Dermis lymphatic vessel endothelial cell (primary cell): Measurements from ENCODE around the gene PARP16. TPM values are rescaled to one million over a fixed set of nuclear protein-coding genes. Genes with fewer than 3 reads are reported as not detected.

ENCODE experiments used
- total RNA-seq: library from RNA; depleted of rRNA; stranded (reverse); fragments of >200 nt; gene quantifications from 2 replicates; pipeline ENCODE4 v1.2.1, GENCODE V29; 2014

PARP16 gene, protein sequence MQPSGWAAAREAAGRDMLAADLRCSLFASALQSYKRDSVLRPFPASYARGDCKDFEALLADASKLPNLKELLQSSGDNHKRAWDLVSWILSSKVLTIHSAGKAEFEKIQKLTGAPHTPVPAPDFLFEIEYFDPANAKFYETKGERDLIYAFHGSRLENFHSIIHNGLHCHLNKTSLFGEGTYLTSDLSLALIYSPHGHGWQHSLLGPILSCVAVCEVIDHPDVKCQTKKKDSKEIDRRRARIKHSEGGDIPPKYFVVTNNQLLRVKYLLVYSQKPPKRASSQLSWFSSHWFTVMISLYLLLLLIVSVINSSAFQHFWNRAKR
- total RNA-seq: 1.9 and 2.1 TPM in 2 replicates

DNA sequence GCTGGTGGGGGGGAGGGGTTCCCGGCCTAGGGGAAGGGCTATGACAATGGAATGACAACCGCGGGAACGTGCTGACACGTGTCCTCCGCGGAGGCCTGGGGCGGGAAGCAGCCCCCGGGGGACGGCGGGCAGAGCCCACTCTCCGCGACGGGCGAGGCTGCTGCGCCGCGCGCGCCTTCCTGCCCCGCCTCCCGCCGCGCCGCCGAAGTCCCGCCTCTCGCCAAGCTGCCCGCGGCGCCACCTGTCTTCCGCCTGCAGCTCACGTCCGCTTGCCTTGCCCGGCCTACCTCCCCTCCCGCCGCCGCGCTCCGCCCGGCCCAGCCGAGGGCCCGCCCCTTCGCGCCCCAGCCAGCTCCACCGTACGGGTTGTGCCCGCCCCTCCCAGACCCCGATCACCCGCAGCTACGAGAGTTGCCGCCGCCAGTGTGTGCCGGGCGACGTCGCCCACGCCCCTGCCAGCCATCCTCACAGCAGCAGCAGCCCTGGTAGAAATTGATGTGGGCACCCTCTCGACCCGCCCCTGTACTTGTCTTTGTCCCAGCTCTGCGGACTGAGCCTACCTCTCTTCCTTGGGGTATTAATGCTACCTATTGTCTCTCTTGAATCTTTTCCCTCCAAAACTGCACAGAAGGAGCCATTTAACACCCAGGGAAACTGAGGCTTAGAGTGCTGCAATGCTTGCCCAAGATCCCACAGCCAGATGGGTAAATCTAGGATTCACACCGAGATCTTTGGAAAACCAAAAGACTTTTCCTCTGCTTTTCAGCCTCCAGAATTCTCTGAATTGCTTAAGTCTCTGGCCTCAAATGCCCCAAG, at the start of gene PARP16:
PARP16 (minus strand) TSS at position 180 of the 816 bp plus-strand sequence. CDS start 457 bp downstream, outside the sequence.

DNA sequence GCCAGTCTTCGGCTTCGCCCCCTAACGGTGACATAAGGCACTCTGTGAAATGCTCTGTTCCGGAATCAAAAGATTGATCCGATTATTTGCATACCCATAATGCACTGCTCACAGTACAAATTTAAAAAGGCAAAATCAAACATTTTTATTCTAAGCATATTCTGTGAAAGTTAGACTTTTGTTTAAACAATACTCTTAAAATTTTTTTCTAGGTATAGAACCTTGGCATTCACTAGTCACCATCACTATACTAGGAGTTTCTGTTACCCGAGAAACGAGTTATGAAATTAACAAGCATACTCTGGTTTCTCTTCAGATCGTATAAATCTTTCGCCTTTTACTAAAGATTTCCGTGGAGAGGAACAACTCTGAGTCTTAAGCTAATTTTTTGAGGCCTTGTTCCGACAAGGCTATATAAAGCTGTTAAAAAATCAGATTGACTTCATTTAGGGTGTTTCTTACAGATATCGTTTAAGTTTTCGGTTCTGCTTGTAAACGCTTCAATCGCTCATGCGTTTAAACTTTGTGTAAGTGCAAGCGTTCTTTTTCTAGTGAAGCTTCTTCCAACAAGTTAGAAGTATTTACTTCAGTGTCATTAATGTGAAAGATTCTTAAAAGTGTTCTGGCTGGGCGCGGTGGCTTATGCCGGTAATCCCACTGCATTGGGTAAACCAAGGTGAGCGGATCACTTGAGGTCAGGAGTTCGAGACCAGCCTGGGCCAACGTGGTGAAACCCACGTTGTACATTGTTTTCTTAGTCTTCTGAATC, 17.9 kb upstream of the PARP16 start, which contains the start of gene RNU5B-1:
RNU5B-1 (plus strand) TSS at position 297 of the 769 bp plus-strand sequence.

DNA sequence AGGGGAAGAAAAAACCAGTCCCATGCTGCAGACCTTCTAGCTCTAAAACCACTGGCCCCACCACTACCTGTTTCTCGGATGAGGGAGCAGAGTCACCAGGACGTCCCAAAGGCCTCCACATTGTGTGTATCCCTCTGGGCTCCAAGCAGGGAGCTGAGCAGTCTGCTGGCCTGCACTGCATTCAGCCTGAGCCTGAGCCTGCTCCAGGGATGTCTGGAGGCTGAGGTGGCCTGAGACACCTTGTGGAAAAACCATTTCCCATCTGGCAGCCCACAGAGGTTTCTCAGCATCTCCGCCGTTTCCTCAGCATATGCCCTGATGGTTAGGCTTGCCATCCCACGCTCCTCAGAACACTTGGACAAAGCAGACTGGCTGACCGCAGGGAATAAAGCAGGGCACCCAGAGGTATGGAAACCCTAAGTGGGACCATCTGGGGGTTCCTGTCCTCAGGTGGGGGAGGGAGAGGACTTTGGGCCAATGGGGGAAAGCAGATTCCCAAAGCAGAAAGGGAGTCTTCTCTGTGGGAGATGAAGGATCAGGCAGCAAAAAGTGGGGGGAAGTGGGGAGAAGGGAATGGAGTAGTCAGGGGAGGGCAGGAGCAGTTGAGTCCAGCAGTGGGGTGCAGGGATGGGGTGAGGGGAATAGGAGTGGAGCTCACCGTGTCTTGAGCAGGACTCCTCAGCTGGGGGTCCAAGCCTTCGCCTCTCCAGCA, 75.8 kb downstream of the PARP16 start, which contains the start of gene CILP:
CILP (minus strand) TSS at position 704 of the 712 bp plus-strand sequence. CDS start 1,718 bp downstream, outside the sequence.

Other genes starting within 250 kb of the PARP16 start
- gene SLC51B, start 241.5 kb downstream of the PARP16 start, total RNA-seq: not detected in 2 replicates
- not detected in 2 replicates for gene RASL12, start 218.9 kb downstream of the PARP16 start, total RNA-seq
- gene KBTBD13, start 210.1 kb downstream of the PARP16 start, total RNA-seq: not detected in 2 replicates
- gene UBAP1L, start 171.7 kb downstream of the PARP16 start, total RNA-seq: 3.1 and 11.8 TPM in 2 replicates
- gene PDCD7, start 153.1 kb downstream of the PARP16 start, total RNA-seq: 10.9 and 14.1 TPM in 2 replicates
- 40.1 and 49.9 TPM in 2 replicates for gene CLPX, start 101.5 kb downstream of the PARP16 start, total RNA-seq
- under 0.01 TPM in 1 of 2 replicates, not detected in the other for gene CILP, start 75.4 kb downstream of the PARP16 start, total RNA-seq
- gene RNU5A-1, start 9.2 kb upstream of the PARP16 start, total RNA-seq: not detected in 2 replicates
- gene RNU5B-1, start 17.8 kb upstream of the PARP16 start, total RNA-seq: not detected in 2 replicates
- 0.09 TPM in 1 of 2 replicates, not detected in the other for gene IGDCC3, start 91.1 kb upstream of the PARP16 start, total RNA-seq
- under 0.01 and 0.09 TPM in 2 replicates for gene IGDCC4, start 136.1 kb upstream of the PARP16 start, total RNA-seq
- 63.8 and 73.9 TPM in 2 replicates for gene DPP8, start 230.8 kb upstream of the PARP16 start, total RNA-seq
- gene HACD3, start 243.6 kb upstream of the PARP16 start, total RNA-seq: 82.5 and 111 TPM in 2 replicates